HG03575 (cell line): ENCODE data around the gene VAPB.
A peak's percentile ranks its signal among the peaks of the same experiment; 100 is the strongest.

Source experiments
- ATAC-seq: cut with Tn5 transposase; IDR thresholded peaks from one replicate; pipeline ENCODE4 v1.9.1; 2021; ENCODE audit not compliant: unreplicated experiment, insufficient number of reproducible peaks, low FRiP score; ENCODE audit errors: extremely low read depth

VAPB gene

DNA sequence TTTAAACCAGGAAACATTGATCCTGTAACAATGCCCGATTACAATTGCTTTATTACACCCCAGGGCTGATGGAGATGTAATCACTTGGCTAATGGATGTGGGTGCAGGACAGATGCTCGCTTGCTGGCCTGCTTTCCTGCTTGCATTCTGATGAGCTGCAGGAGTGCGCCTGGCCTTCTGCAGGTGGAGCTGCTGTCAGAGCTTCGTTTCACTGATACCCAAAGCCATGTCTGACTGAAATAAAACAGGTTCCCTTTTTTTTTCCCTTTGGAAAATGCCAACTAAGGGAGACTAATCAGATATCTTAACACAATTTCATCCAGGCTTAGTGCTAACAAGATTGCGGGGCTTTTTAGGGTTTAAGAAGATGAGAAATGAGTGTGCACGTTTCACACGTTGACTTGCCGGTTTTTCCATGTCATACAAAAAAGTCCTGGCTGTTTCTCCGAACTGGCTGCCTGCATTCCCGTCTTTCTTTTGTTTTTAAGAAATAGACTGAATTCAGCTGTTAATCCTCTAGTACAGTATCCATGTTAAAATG is 60.7 kb downstream of the VAPB start:
- ATAC-seq, result no peak

DNA sequence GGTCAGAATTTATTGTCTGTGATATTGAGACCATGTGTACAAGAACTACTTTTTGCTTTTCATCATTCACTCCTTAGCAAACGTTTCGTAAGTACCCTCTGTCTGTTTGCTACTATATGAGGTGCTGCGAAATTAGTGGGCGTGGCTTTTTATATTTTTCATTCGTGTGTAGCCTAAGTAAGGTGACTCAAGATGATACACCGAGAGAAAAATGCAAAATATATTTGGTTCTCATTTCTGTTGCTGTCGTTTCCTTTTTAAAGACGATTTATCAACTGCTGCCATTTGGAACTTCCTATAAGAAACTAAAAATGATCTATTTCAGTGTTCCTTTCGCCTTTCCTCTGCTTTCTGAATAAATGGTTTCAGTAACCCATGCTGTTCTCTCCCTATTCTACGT is 61.2 kb downstream of the VAPB start:
- no peak for ATAC-seq

DNA sequence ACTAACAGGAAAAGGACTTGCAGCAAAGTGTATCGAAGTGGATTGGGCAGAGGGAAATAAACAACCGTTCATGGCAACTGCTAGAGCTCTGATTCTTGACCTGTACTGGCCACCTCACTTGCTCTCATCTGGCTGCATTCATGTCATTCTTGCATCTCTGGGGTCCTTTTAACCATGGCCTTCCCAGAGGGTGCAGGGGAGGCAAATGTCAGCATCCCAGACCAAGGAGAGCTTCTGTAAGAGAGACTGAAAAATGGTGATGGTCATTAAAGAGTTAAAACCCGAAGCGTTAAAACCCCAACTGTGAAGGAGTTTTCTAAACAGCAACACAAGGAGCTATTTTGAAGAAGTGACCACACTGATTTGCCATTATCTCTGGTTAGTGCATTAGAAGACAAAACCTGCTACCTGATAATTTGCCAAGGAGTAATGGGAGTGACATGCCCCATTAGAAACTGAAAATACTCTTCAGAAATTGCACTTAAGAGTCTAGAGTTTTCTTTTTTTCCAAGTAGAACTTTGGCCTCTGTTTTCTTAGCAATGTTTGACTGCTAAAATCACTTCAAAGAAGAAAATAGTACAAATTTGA is 63.7 kb downstream of the VAPB start:
- ATAC-seq, result no peak

DNA sequence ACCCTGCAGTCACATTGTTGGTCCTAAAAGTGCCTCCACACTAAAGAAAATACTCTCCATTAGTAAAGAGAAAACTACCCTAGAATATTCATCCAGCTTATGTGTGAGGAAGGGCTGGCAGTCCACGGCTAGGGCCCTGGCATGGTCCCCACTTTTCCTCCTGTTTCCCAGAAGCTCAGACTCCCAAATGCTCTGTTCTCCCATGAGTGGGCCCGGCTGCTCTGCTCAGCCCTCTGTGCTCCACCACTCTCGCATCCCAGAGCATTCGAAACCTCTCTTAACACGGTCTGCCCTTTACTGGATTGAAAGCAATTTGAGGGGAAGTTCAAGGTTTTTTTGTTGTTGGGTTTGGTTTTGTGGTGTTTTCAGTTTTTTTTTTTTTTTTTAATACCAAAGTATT is 64.4 kb downstream of the VAPB start:
- no peak for ATAC-seq

DNA sequence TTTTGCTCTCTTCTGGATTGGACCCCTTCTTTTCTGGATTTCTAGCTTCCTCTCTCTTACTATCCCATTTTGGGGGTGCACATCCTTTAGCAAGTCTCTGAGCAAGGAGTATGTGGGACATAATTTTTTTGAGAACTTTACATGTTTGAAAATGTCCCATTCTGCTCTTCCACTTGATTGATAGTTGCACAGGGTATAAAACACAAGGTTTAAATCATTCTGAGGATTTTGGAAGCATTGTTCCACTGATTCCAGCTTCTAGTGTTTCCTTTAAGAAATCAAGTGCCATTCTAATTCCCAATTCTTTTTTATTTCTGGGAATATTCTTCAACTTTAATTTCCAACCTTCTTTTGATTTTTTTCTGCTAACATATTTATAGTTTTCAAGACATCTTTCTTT is 65.4 kb downstream of the VAPB start:
- no peak for ATAC-seq

DNA sequence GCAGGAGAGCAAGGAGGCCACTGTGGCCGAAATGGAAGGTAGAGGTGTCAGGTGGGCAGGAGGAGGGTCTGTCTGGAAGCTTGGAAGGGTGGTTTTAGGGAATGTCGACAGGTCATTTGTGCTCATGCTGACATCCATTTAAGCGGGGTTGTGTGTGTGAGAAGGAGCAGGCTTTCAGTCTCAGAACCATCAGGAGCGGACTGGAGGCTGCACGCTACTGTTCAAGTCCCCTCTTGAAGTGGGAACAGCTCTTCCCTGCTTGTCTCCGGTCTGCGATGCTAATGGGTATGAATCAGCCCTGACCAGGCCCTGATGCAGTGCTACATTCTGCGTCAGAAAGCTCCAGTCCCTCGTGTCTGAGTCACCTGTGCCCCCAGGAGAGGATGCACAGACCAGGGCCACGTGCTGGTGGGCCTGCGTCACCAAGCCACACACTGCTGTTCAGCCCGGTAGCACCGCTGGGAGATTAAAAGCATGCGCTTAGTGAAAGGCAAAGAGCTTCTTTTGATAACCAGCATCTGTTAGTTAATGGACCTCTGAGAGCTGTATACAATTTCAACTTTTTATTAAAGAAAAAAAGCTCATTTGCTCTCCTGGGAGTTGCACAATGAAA is 68.2 kb downstream of the VAPB start:
- no peak for ATAC-seq

DNA sequence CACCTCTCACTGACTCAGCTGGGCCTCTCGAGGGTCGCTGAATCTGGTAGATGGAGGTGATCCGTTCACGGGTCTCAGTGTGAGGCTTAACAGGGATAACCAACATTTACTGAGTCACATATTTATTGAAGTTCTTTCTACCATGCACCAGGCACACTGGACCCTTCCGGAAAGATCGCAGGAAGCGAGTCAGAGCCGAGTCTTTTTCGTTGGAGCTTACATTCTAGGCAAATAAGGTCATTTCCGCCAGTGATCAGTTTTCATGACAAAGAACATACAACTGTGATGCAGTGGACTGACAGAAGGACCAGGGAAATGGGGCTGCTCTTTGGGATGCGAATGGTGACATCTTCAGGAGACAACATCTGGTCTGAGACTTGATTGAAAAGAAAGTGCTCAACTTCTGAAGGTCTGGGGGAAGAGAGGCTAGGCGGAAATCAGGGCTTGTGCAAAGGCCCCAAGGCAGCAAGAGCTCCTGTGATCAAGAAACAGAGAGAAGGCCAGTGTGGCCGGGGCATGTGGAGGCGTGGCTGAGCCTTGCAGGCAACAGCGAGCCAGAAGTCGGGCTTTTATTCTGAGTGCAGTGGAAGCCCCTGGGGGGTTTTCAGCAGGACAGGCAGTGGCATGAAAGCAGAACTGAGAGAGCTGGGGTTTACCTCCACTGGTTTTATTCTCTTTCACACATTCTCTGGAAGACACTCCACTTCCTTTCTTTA is 69.5 kb downstream of the VAPB start:
- peak; percentile 85 for ATAC-seq

DNA sequence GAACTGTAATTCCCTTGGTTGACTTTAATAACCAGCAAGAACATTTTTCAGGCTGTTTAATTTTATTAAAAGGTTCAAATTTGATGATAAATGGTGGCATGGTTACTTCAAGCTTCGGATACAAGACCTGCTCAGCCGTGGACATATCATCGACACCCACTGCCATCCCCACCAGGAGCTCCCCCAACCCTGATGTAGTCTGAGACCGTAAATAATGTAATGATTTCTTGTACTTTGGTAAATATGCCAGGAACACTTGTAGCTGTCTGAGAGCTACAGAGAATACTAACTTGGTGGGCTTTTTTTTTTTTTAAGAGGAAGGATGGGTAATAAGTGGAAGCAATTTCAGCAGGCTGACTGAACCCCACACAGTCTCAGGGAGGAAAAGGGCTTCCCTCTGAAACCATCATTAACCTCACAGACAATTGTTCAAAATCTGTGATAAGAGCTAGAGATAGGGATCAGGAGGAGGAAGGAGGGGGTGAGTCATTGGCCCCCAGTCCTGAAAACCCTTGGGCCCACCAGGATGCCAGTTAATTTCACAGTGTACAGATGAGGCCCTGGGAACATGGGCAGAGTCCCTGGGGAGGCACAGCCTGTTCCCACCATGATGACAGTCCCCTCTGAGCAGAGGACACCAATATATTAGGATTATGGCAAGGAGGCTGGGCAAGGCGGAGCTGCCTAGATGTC is 70.2 kb downstream of the VAPB start:
- peak; percentile 6 for ATAC-seq

DNA sequence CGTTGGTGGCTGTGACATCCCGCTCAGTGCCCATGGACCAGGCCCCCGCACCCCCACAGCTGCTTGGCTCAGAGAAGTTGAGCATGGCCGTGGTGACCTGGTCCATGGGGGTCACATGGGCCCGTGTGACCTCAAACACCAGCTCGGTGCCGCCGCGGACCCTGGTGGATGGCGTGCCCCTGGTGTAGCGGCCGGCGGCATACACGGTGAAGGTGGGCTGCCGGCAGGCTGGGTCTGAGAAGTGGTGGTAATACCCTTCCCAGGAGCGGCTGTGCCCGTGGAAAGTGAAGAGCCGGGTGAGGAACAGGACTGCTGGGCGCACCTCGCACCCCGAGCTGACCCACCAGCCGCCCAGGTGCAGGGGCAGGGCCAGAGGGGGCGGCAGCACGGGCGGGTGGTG is 72.1 kb downstream of the VAPB start:
- ATAC-seq, result no peak

DNA sequence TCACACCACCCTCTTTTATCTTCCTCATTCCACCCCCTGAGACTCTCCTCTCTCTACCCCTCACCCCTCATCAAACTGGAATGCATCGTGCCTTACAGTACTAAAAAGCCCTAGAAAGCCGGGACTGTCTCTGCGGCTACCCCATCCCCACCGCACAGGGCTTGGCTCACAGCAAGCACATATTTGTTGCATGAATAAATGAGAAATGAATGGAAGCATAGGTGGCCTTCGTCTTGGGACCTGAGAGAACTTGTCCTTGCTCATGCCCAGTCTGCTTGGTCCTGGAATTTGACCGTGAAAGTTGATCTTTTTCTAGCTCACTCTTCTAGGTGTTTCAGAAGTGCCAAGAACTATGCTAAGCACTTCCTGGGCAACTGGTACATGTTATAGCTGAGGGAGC is 72.9 kb downstream of the VAPB start:
- no peak for ATAC-seq

DNA sequence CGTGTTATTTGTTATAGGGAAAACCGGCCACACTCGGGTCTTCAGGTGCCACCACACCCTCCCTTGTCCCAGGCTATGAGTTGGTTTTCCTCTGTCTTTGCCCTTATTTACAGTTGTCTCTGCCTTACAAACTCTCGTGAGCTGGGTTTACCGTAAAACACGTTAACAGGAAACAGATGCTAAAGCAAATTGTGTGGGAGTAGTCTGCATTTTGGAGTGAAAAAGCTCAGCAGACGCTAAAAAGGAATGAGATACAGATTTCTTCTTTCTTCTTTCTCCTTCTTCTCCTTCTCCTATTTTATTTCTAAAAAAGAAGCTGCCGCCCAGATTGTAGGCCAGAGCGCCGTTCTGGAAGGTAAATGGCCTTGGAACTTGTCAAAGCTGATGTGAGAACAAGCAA is 74.2 kb downstream of the VAPB start:
- no peak for ATAC-seq

DNA sequence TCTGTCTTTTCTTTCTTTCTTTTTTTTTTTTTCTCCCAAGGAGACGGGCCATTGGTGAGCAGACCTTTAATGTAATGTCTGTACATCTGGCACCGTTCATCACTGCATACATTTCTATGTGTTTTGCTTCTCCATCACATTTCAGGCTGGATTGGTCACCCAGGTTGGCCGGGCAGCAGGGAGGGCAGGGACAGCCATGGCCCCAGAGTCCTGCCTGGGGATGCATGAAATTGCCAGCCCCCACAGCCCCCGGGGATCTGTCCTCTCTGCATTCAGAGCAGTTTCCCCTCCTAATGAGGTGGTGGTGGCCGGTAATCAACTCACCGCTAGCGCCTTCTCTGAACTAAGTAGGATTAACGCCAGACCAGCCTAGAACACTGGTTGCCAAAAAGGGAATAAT is 75.8 kb downstream of the VAPB start:
- no peak for ATAC-seq

DNA sequence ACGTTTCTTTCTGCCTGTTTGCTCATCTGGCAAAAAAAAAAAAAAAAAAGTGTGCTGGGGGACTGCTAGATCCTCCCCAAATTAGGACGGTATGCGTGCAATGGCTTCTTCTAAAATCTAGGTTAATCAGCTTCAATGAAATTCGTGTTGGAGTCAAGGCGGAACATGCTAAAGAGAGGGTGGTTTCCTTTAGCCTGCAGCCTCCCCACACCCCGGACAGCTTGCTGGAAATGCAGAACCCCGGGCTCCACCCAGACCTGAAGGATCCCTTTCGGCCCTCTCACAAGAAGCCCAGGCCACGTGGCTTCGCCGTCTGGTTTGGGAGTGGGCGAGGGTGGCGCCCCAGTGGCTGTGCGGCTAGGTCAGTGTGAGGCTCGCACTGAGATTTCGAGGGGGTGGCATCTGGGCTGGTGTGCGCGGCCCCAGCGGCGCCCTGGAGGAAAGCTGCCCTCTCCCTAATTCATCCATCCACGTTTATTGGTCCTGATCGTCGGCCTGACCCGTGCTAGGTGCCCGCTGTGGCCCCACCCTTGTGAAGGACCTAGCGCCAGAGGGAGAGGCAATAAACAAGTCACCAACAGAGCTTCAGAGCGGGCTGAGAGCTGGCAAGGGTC is 77.2 kb downstream of the VAPB start:
- no peak for ATAC-seq

DNA sequence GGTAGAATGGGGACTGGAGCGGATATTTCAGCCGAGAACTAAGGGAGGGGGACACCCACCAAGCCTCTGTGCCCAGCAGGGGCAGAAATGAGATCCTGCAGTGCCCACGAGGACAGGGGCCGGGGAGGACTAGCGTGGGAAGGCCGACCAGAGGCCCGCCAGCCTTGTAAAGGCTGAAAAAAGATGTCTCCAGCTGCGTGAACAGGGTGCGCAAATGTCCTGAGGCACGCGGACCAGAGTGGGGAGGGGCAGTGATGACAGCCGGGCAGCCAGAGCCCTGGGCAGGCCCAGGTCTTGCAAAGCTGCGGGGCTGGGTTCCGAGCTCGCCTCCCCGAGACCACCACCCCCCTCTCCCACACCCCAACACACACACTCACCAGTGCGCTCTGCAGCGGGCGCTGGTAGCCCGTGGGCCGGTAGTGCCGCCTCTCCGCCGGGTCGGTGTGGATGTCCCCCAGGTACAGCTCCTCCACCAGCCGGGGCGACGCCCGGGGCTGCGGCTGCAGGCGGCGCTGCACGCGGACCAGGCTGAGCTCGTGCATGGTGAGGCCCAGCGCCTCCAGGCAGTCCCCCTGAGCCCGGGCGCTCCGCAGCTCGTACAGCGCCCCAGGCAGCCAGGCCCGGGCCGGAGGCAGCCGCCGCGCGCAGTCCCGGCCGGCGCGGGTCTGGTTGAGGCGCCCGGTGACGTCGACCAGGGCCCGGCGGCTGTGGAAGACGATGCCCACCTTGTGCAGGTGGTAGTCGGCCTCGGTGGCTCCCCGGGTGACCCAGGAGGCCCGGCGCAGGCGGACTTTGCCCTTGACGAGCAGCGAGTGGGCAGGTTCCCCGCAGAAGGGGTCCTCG is 77.9 kb downstream of the VAPB start:
- ATAC-seq, result no peak

DNA sequence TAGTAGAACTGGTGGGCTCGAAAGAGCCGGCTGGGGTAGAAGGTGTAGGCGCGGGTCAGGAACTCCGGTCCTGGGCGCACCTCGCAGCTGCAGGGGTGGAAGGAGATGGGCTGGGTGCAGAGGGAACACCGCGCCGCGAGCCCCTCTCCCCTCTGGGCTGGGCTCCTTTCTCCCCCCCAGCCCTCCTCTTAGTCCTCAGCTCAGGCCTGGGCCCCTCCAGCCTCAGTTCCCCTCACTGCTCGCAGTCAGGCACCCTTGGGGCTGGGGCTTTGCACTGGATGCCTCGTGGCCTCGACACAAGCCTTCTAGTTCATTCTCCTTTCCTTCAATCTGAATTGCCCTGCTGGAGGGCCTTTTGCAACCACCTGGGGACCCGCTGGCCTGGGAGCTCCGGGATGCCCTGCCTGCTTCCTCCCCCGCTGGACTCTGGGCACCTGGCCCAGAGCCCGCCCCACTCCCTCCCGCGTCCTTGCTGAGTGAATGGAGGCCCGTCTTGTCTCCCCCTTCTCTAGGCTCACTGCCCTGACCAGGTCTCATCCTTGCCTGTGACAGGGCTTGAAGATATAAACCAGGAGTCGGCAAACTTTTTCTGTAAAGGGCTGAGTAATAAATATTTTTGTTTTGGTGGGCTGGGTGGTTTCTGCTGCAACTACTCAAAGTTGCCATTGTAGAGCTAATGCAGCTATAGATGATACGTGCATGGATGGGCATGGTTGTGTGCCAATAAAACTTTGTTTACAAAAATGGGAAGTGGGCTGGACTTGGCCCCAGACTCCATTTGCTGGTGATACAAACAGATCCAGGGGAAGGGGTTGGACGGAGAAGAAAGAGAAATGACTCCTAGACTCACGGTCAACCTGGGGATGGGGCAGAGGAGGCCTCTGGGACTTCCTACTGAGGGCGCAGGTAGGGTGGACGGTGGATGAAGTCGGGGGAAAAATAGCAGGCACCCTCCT is 78.8 kb downstream of the VAPB start:
- ATAC-seq, result no peak

DNA sequence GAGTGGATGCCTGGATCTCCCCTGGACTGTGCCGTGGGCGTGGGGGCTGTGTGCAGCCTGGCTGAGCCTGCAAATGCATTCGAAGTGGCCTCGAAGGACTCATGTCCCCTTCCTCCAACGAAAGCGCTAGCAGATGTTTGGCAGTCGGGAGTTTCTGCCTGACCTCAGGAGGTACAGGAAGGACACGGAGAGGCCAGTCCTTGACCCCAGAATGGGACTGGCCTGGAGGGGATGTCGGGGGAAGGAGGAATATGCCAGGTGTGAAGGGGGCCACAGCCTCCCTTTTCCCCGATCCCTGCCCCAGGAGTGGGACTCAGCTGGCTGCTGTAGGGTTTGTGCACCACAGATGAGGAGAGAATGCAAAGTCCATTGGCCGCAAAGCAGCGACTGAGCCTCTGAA is 80.6 kb downstream of the VAPB start:
- no peak for ATAC-seq

DNA sequence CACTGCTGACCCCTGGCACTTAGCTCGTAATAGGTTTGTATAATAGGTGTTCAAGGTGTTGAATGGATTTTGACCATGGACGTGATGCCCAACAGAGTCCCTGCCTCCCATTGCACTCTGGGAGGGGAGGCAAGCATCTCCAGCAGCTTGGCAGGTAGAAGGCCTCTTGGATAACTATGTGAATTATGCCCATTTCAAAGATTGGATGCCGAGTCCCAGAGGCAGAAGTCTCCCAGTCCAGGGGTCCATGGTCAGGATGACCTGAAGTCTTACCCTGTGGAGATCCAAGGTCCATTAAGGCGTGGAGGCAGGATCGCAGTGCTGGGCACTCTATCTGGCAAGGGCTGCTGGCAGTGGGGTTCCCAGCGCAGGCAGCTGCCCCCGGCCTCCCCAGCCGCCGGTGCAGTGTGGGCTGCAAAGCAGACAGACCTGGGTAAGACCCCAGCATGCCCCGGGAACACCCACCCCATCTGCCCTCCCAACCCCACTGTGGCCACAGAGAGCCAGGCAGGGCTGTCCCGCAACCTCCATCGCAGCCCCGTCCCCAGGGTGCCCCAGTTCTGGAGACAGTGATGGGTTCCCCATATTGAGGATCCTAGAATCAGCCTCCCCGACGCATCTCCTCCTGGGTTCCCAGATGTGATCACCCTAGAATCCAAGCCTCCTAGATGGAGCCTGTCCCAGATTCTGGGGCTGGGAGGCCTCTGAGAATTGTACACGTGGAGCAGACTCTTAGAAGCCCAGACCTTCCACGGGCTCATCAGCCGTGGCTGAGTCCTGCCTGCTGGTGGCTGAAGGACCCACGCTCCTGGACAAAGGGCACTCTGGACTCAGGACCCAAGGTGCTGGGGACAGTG is 81.5 kb downstream of the VAPB start:
- ATAC-seq, result no peak
